ENCODE measurements around the gene ZNF609. TPM values are rescaled to one million over a fixed set of nuclear protein-coding genes. Genes with fewer than 3 reads are reported as not detected.

The ZNF609 gene
- polyA plus RNA-seq, 1 donor from 2014 or later = 11.8 TPM

DNA sequence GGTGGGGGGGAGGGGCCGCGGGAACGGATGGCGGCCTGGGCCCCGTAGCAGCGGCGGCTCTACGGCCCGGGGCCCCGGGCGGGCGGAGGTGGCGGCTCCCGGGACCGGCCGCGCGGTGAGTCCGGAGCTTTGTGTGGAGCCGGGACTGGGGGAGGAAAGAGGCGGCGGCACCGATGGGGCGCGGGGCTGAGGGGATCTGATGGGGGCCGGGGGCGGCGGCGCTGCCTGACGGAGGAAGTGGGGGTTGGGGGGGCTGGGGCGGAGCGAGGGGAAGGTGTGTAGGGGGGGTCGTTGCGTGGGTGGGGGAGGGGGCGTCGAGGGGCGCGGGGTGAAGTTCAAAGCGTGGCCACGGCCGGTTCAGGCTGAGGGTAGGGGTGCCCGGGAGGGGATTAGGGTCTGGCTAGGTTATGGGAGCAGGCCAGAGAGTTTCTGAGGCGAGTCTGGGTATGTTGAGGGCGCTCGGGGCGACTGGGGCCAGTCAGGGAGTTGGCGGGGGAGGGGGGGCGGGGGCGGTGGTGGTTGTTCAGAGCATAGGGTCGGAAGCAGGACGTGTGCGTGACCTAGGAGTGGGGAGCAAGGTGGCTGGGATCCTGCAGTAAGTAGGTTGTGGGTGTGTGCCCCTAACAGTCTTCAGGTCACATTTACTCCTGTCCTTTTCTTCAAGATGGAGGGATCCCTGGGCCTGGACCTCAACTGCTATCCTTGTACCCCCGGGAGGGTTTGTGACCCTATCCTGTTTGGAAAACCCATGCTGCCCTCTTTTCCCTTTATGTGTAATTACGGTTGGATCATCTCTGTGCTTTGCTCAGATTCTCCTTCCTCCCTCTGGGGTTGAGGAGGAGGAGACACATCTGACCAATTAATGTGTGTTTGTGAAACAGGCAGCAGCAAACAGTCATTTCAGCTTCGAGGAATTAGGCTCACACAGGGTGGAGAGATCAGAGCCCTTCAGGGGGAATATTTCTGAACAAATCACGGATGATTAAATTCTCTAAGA lies 644 bp downstream of the ZNF609 start:
- H3K36me3 ChIP-seq (ENCODE audit: insufficient read depth, low read length) = no peaks in the 10 kb centered on the region
- TF ChIP-seq, protein P1, sequence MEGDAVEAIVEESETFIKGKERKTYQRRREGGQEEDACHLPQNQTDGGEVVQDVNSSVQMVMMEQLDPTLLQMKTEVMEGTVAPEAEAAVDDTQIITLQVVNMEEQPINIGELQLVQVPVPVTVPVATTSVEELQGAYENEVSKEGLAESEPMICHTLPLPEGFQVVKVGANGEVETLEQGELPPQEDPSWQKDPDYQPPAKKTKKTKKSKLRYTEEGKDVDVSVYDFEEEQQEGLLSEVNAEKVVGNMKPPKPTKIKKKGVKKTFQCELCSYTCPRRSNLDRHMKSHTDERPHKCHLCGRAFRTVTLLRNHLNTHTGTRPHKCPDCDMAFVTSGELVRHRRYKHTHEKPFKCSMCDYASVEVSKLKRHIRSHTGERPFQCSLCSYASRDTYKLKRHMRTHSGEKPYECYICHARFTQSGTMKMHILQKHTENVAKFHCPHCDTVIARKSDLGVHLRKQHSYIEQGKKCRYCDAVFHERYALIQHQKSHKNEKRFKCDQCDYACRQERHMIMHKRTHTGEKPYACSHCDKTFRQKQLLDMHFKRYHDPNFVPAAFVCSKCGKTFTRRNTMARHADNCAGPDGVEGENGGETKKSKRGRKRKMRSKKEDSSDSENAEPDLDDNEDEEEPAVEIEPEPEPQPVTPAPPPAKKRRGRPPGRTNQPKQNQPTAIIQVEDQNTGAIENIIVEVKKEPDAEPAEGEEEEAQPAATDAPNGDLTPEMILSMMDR (IDR thresholded peaks at IDR 0.05; ENCODE audit: poor library complexity, severe bottlenecking) = peak; percentile 6
- TF ChIP-seq POLR2AphosphoS5 (IDR thresholded peaks at IDR 0.05) (peak; percentile 26), RAD21 (conservative IDR thresholded peaks at IDR 0.05) (no peak), SMC3 (conservative IDR thresholded peaks at IDR 0.05; ENCODE audit: poor library complexity) (peak; percentile 36), EZH2 (IDR thresholded peaks at IDR 0.05; ENCODE audit: borderline replicate concordance, insufficient read depth, low read length, poor library complexity, severe bottlenecking) (no peak), MXI1 (conservative IDR thresholded peaks at IDR 0.05; ENCODE audit: poor library complexity, severe bottlenecking) (peak; percentile 37), EP300 (conservative IDR thresholded peaks at IDR 0.05; ENCODE audit: poor library complexity, severe bottlenecking) (no peak), TAF1 (IDR thresholded peaks at IDR 0.05; ENCODE audit: low read depth) (no peak)
- TF ChIP-seq, protein P2, sequence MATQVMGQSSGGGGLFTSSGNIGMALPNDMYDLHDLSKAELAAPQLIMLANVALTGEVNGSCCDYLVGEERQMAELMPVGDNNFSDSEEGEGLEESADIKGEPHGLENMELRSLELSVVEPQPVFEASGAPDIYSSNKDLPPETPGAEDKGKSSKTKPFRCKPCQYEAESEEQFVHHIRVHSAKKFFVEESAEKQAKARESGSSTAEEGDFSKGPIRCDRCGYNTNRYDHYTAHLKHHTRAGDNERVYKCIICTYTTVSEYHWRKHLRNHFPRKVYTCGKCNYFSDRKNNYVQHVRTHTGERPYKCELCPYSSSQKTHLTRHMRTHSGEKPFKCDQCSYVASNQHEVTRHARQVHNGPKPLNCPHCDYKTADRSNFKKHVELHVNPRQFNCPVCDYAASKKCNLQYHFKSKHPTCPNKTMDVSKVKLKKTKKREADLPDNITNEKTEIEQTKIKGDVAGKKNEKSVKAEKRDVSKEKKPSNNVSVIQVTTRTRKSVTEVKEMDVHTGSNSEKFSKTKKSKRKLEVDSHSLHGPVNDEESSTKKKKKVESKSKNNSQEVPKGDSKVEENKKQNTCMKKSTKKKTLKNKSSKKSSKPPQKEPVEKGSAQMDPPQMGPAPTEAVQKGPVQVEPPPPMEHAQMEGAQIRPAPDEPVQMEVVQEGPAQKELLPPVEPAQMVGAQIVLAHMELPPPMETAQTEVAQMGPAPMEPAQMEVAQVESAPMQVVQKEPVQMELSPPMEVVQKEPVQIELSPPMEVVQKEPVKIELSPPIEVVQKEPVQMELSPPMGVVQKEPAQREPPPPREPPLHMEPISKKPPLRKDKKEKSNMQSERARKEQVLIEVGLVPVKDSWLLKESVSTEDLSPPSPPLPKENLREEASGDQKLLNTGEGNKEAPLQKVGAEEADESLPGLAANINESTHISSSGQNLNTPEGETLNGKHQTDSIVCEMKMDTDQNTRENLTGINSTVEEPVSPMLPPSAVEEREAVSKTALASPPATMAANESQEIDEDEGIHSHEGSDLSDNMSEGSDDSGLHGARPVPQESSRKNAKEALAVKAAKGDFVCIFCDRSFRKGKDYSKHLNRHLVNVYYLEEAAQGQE (IDR thresholded peaks at IDR 0.05; ENCODE audit: borderline replicate concordance) = peak; percentile 69
- peak overlapping the region; percentile 42 for H2AFZ ChIP-seq (ENCODE audit: low read depth, low read length)
- H3K4me2 ChIP-seq (ENCODE audit: low read length) = peak overlapping the region; percentile 99
- H3K9me2 ChIP-seq (ENCODE audit: insufficient read depth, low read length) = no peaks in the 10 kb centered on the region
- H3K27me3 ChIP-seq (ENCODE audit: insufficient read depth, low read depth, low read length) = no peaks in the 10 kb centered on the region
- no peaks in the 10 kb centered on the region for H4K20me1 ChIP-seq (ENCODE audit: insufficient read depth)
- no peaks in the 10 kb centered on the region for H3K9me3 ChIP-seq (ENCODE audit: low read length)
- H3K79me2 ChIP-seq (replicated peaks; ENCODE audit: insufficient read depth, low read length) = peaks cover 47% of the 10 kb centered on the region
- H3K27ac ChIP-seq (ENCODE audit: low read length) = peak overlapping the region; percentile 95
- H3K9ac ChIP-seq (ENCODE audit: low read length) = peak overlapping the region; percentile 83
- H3K4me3 ChIP-seq (ENCODE audit: low read length) = peak overlapping the region; percentile 68
- peaks cover 2% of the 10 kb centered on the region for H3F3A ChIP-seq (ENCODE audit: insufficient read depth, low read length, poor library complexity, severe bottlenecking)

GRCh38 chr15:64461721-64462162 lies 1.4 kb downstream of the ZNF609 start:
- no peak for TF ChIP-seq RAD21 (conservative IDR thresholded peaks at IDR 0.05)
- TF ChIP-seq TAF1 (IDR thresholded peaks at IDR 0.05; ENCODE audit: low read depth) = peak; percentile 27
- no peak for TF ChIP-seq EZH2 (IDR thresholded peaks at IDR 0.05; ENCODE audit: borderline replicate concordance, insufficient read depth, low read length, poor library complexity, severe bottlenecking)
- TF ChIP-seq POLR2AphosphoS5 (IDR thresholded peaks at IDR 0.05) = peak; percentile 6
- TF ChIP-seq MXI1 (conservative IDR thresholded peaks at IDR 0.05; ENCODE audit: poor library complexity, severe bottlenecking) = peak; percentile 55
- TF ChIP-seq EP300 (conservative IDR thresholded peaks at IDR 0.05; ENCODE audit: poor library complexity, severe bottlenecking) = peak; percentile 14
- TF ChIP-seq, protein P2 (IDR thresholded peaks at IDR 0.05; ENCODE audit: borderline replicate concordance) = peak; percentile 65
- TF ChIP-seq, protein P1 (IDR thresholded peaks at IDR 0.05; ENCODE audit: poor library complexity, severe bottlenecking) = peak; percentile 2
- peak overlapping the region; percentile 99 for H3K4me2 ChIP-seq (ENCODE audit: low read length)
- no peaks in the 10 kb centered on the region for H3K9me2 ChIP-seq (ENCODE audit: insufficient read depth, low read length)
- peaks cover 52% of the 10 kb centered on the region for H3K79me2 ChIP-seq (replicated peaks; ENCODE audit: insufficient read depth, low read length)
- no peaks in the 10 kb centered on the region for H4K20me1 ChIP-seq (ENCODE audit: insufficient read depth)
- H3K9ac ChIP-seq (ENCODE audit: low read length) = peak overlapping the region; percentile 83
- H3K9me3 ChIP-seq (ENCODE audit: low read length) = no peaks in the 10 kb centered on the region
- H3F3A ChIP-seq (ENCODE audit: insufficient read depth, low read length, poor library complexity, severe bottlenecking) = peaks cover 2% of the 10 kb centered on the region
- H3K36me3 ChIP-seq (ENCODE audit: insufficient read depth, low read length) = no peaks in the 10 kb centered on the region
- H3K27ac ChIP-seq (ENCODE audit: low read length) = peak overlapping the region; percentile 95
- H2AFZ ChIP-seq (ENCODE audit: low read depth, low read length) = peak overlapping the region; percentile 42
- peak overlapping the region; percentile 68 for H3K4me3 ChIP-seq (ENCODE audit: low read length)
- H3K27me3 ChIP-seq (ENCODE audit: insufficient read depth, low read depth, low read length) = no peaks in the 10 kb centered on the region

Measured in neural cell (in vitro differentiated cells).